NCI-H1417 (cell line): ENCODE measurements around the gene RBX1.
A peak's percentile ranks its signal among the peaks of the same experiment; 100 is the strongest.
"Not testable (repeated sequence)": the region's sequence is repeated elsewhere in the genome, so short reads cannot be mapped to it uniquely, and the experiment has no call there.

Source experiments
- DNase-seq, 3 experiments: peaks; one replicate each; lab custom pipeline; 2025; lab: John Stamatoyannopoulos, UW

RBX1 gene

GRCh38 chr22:40972587-40972986 is 21.4 kb downstream of the RBX1 start:
- no peak for DNase-seq

GRCh38 chr22:40973144-40973543 is 22.0 kb downstream of the RBX1 start:
- no peak for DNase-seq

GRCh38 chr22:40975366-40975765 is 24.2 kb downstream of the RBX1 start:
- no peak for DNase-seq

DNA sequence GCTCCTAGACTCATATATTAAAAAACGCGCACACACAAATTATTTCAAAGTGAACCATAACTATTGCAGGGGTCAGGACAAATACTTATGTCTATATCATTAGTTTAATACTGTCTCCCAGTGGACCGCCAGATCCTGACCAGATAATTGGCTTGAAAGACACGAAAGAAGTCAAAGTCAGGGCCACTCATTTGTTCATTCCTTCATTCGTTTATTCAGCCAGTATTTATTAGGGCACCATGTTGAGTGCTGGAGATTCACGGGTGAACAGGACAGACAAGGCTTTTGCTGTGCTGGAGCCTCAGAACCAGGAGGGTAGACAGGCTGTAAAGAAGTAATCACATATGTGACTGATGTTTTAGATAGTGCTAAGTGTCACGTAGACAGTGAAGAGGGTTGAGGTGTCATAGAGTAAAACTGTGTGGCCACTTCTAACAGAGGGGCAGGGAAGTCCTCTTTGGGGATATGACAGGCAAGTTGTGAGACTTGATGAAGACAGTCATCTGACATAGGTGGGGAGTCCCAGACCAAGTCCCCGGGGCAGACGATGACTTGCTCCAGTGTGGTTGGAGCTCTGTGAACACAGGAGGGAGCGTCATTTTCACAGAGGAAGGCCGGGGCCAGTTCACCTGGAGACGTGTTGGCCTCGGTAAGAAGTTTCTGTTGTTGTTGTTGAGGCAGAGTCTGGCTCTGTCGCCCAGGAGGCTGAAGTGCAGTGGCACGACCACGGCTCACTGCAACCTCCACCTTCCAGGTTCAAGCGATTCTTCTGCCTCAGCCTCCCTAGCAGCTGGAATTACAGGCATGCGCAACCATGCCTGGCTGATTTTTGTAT is 25.9 kb downstream of the RBX1 start:
- DNase-seq: no peak

DNA sequence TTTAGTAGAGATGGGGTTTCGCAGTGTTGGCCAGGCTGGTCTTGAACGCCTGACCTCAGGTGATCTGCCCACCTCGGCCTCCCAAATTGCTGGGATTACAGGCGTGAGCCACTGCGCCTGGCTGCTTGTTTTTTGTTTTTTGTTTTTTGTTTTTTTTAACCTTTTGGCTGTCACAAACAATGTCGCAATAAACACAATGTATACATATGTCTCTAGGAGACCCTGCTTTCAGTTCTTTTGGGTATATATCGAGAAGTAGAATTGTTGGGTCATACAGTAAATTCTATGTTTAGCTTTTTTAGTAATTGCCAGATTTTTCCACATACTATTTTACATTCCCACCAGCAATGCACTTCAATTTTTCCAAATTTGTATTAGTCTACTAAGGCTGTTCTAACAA is 28.0 kb downstream of the RBX1 start:
- no peak for DNase-seq

GRCh38 chr22:40979871-40980270 is 28.7 kb downstream of the RBX1 start:
- no peak for DNase-seq

DNA sequence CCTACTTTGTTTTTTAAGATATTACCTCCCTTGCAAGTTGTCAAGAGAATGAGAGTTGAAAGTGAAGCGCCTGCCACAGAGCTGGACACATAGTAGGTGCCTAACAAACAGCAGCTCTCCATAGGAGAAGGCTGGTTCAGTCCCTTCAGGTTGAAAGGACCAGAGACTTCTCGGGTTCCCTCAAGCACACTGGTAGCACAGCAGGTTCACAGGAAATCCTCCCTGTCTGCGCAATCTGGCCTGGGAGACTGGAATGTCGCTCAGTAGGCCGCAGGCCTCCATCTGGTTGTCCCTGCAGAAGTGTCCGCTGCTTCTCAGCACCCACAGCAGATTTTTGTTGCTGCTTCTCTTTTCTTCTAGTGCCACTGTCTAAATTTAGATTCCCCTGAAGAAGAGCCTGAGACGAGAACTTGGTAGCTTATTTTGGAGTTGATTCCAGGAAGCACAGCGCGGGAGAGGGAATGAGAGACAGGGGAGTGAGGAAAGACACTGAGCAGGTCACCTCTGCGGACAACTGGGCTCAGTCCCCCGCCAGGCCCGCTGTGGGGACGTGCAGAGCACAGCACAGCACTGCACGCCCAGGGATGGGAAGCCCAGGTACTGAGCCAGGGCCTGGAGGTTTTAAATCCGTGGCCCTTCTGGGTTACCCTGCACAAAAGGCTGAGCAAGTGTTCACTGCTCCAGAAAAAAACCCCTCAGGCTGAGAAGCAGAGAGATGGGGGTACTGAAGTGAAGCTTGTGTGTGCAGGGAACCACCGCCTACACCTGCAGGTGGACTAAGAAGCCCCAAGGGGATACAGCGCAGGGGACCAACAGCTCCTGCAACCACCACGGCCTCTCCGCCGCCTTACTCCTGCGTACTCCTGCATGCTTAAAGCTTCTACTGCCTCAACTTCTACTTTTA is 31.6 kb downstream of the RBX1 start:
- no peak for DNase-seq

GRCh38 chr22:40991298-40991697 is 40.1 kb downstream of the RBX1 start:
- DNase-seq: no peak

GRCh38 chr22:40995821-40996220 is 44.6 kb downstream of the RBX1 start:
- DNase-seq: no peak

DNA sequence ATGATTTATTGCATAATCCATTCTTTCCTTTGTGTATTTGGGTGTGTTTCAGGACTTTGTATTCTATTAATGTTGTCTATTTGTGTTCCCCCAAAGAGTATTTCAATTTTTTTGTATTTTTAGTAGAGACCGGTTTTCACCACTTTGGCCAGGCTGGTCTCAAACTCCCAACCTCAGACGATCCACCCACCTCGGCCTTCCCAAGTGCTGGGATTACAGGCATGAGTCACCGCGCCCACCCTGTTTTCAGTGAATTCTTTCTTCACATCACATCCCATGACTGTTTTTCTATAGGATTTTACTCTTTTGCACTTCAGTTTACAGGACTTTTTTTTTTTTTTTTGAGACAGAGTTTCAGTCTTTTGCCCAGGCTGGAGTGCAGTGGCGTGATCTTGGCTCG is 46.3 kb downstream of the RBX1 start:
- no peak for DNase-seq

GRCh38 chr22:41000040-41000565 is 48.9 kb downstream of the RBX1 start:
- no peak for DNase-seq

DNA sequence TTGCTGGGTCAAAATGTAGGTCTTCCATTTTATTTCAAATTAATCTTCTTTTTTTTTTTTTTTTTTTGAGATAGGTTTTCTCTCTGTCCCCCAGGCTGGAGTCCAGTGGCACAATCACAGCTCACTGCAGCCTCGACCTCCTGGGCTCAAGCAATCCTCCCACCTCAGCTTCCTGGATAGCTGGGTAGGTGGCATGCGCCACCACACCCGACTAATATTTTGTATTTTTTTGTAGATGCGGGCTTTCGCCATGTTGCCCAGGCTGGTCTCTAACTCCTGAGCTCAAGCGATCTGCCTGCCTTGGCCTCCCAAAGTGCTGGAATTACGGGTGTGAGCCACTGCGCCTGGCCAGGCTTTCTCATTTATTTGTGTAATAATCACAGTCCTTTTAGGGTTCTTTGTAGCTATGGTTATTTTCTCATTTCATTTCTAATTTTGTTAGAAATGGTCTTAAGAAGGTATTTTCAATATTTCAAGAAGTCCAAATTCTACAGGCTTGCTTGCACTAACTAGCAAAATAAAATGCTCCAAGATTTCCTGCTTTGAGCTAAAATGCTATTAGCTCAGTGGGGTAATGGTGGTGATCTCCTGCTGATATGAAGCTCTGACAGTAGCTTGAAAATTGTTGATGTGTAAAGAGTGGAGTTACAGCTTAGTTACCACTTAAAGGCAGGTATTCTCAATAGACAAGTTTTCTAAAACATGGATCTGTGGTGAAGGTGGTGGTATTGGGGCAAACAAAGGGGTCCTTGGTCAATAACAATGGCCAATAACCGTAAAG is 50.0 kb downstream of the RBX1 start:
- no peak for DNase-seq

GRCh38 chr22:41001722-41002122 is 50.5 kb downstream of the RBX1 start:
- DNase-seq: peak in 1 of 3 experiments; percentile 1

- DNase-seq: not testable (repeated sequence)
Observed at GRCh38 chr22:41002386-41002785, 51.2 kb downstream of the RBX1 start.

GRCh38 chr22:41003066-41003465 is 51.9 kb downstream of the RBX1 start:
- DNase-seq: no peak

- DNase-seq: no peak
Observed at GRCh38 chr22:41003976-41004375, 52.8 kb downstream of the RBX1 start.

DNA sequence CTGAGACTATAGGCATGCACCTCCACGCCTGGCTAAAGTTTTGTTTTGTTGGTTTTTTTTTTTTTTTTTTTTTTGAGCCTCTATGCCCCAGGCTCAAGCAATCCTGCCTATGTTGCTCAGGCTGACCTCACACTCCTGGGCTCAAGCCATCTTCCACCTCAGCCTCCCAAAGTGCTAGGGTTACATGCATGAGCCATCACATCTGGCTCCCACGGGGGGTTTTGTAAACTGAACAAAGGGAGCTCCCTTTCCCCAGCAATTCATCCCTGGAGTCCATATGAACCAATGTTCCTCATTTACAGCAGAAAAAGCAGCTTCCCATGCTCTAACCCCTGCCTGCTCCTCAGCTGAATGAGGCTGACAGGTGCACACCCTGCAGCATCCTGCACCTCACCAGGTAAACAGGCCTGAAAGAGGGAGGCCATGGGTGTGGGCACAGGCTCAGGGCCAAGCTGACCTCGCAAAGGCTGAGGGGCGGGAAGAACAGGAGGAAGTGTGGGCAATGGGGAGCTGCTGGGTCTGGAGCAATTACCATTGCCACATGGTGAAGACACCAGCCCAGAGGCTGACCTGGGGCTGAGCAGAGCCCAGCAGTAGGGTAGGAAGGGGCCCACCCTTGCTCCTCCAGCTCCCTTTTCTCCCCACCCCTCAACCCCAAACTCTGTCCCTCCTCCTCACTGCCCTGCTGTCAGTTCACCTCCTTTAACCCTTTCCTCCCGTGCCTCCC is 58.2 kb downstream of the RBX1 start:
- peak in 1 of 3 experiments; percentile 4 for DNase-seq

GRCh38 chr22:41015003-41015402 is 63.8 kb downstream of the RBX1 start:
- DNase-seq: no peak

DNA sequence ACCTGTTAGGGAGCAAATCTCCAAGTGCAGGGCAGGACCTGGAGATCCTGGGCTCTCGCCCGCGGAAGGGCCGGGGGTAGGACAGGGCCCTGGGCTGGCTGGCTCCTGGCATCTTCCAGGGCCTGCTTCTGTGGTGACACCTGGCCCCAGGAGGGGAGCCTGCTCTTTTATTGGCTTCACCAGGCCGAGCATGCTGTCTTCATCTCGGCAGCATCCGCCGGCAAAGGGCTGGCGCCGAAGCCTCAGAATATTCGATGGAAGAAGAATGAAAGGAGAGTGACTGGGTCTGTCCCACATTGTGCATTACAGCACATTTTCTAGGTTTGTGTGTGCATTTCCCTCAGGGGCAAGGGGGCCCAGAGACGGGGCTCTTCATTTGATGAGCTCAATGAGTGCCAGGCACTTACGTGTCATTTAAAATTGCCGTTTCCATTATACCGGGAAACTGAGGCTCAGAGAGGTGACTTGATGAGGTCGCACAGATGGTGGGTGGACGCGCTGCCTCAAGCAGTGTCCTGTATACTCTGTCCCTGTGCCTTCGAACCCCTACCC is 70.0 kb downstream of the RBX1 start:
- peak in 2 of 3 experiments; percentile 4 to 16 for DNase-seq

DNA sequence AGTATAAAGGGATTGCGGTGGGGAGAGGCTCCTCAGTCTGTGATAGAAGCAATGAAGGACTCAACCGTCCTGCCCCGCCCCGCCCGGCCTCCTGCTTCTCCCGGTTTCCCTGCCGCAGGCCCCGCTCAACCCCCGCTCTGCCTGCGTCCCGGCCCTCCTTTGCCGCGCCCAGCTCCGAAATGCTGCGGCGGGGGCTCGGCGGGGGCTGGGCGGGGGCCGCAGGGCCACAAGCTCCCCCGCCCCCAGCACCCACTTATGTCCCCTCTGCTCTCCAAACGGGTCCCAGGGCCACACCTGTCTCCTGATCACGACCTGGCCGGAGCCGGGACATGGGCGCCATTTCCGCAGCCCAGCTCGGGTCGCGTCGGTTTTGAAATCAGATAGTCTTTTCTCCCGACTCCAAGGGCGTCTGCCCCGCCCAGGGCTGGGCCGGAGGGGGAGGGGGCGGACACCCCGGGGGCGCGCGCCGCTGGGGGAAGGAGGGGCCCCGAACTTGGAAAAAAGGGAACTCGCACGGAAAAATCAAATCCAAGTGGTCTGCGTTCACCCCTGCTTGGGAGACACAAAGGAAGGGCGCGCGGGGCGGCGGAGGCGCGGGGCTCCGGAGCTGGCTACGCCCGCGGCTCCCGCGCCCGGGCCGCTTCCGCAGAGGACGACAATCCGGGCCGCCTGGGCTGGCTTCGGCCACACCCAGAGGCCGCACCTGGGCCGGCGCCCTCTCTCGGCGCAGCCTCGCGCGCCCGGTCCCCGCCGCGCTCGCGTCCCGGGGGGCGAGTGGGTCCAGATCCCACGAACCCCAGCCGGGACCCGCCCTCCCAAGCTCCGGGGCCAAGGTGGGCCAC is 70.7 kb downstream of the RBX1 start:
- DNase-seq: peak; percentile 38 to 77 (median 77)
